Heart right ventricle (tissue), 16 donors: Measurements from ENCODE around the gene DDX47. TPM values are rescaled to one million over a fixed set of nuclear protein-coding genes. Genes with fewer than 3 reads are reported as not detected.

Source experiments
- ATAC-seq, 8 donors: fragments of 200-7000 bp; cut with Tn5 transposase; one replicate each; pipeline ENCODE4 v1.9.1; 2020; ENCODE audit warnings: mild to moderate bottlenecking in 8 of 8, moderate library complexity in 8 of 8, moderate number of reproducible peaks in 1 of 8
- DNase-seq, 2 donors: peaks; one replicate each; pipeline ENCODE4 v3.0.0-alpha.2; 2020
- H3K27ac ChIP-seq, 10 donors: fragments of 200-600 bp; sonication (generic) in 2 of 10; one replicate each; pipeline versions ENCODE4 v1.5.0 to v1.8.0; 2020 to 2022; ENCODE audit warnings: mild to moderate bottlenecking in 3 of 10
- H3K27me3 ChIP-seq, 7 donors: fragments of 200-600 bp; one replicate each; pipeline ENCODE4 v1.8.0; 2021 to 2022; ENCODE audit warnings: mild to moderate bottlenecking in 2 of 7
- H3K36me3 ChIP-seq, 9 donors: fragments of 200-600 bp; sonication (generic) in 1 of 9; one replicate each; pipeline versions ENCODE4 v1.5.0 to v1.8.0; 2020 to 2022; ENCODE audit warnings: mild to moderate bottlenecking in 2 of 9
- H3K4me1 ChIP-seq, 9 donors: fragments of 200-600 bp; sonication (generic) in 1 of 9; one replicate each; pipeline versions ENCODE4 v1.5.0 to v1.8.0; 2020 to 2022; ENCODE audit warnings: mild to moderate bottlenecking in 4 of 9
- H3K4me3 ChIP-seq, 10 donors: fragments of 200-600 bp; sonication (generic) in 2 of 10; one replicate each; pipeline versions ENCODE4 v1.5.0 to v1.8.0; 2020 to 2022; ENCODE audit warnings: mild to moderate bottlenecking in 7 of 10, moderate library complexity in 2 of 10
- H3K9me3 ChIP-seq, 11 donors: fragments of 200-600 bp in 10 of 11; sonication (generic) in 2 of 11; one replicate each; pipeline versions ENCODE4 v1.5.0 to v1.8.0; 2013 to 2022; ENCODE audit warnings: mild to moderate bottlenecking in 2 of 11, control low read depth in 1 of 11, moderate library complexity in 1 of 11
- WGBS, 2 donors: extraction: QIAGEN DNeasy Blood & Tissue Kit; methylation state at CpG; one replicate each; pipeline ENCODE4 v1.1.7; 2013; ENCODE audit warnings: inconsistent platforms in 1 of 2; 5-methylcytosine and 5-hydroxymethylcytosine counted together
- intact Hi-C, 10 donors: fragments of 100-400 bp; cut with DNase I; formaldehyde crosslinking; loops; one replicate each; pipeline versions ENCODE4 v1.11.1 to v1.14.2; 2022
- polyA plus RNA-seq, 2 donors: library from polyadenylated mRNA; stranded (reverse); fragments of 200-250 nt; gene quantifications; one replicate each; pipeline ENCODE4 v1.2.3, GENCODE V29; 2013
- total RNA-seq, 10 donors: library from RNA; stranded (reverse); fragmentation: NEBNext Ultra II Directional in 3 of 10; extraction: Animal tissue kit (Norgen Biotek cat#: 25700) in 3 of 10; gene quantifications; one replicate each; pipeline versions ENCODE4 v1.2.1 to v1.2.4, GENCODE V29; 2021 to 2023
- TF ChIP-seq, protein P1 (sequence below), 9 donors: fragments of 200-600 bp; sonication (generic) in 2 of 9; IDR thresholded peaks; one replicate each; pipeline versions ENCODE4 v1.5.0 to v1.8.0; 2021 to 2022; ENCODE audit warnings: antibody characterized with exemption in 9 of 9, mild to moderate bottlenecking in 5 of 9, moderate library complexity in 1 of 9
- donor health status: Arrhythmogenic right ventricular cardiomyopathy.
- donor health status: ischemic (EF 13 %, LVEDD 7.1; RV severe dilation, severe dysfunction).
- donor health status: healthy with polysubstance abuse.
- donor health status: DM: no; HTN: yes; CAD: no.
- donor health status: DM: no; HTN: no; CAD: no.
- donor health status: ischemic (EF 25% LVEDD 6.9; RV normal size, moderate dysfunction).
- donor health status: ischemic (EF 25% LVEDD 5.7; RV mildly dilated, moderate dysfunction).
- donor health status: healthy.
- donor health status: DM: yes; HTN: yes; CAD: no.
- donor health status: Ischemic cardiomyopathy.
- donor health status: ischemic (EF 35%, LVEDD 5.7; RV mildly dilated, moderate dysfunction).
- donor health status: nonischemic (EF 11% LVEDD 7.7; RV severe dilation, severe dysfunction).
- donor health status: DM: yes; HTN: yes; CAD: no.
- donor health status: PGD.
- donor health status: ischemic (EF 29% LVEDD 5.4; RV normal size, mild dysfunction).
- donor health status: nonischemic (EF 23%, LVEDD 6.1; RV moderate dilation, normal function).

The DDX47 gene
- total and polyA plus RNA-seq, 12 donors = 16.8 to 32.3 (median 29.7) TPM

DNA sequence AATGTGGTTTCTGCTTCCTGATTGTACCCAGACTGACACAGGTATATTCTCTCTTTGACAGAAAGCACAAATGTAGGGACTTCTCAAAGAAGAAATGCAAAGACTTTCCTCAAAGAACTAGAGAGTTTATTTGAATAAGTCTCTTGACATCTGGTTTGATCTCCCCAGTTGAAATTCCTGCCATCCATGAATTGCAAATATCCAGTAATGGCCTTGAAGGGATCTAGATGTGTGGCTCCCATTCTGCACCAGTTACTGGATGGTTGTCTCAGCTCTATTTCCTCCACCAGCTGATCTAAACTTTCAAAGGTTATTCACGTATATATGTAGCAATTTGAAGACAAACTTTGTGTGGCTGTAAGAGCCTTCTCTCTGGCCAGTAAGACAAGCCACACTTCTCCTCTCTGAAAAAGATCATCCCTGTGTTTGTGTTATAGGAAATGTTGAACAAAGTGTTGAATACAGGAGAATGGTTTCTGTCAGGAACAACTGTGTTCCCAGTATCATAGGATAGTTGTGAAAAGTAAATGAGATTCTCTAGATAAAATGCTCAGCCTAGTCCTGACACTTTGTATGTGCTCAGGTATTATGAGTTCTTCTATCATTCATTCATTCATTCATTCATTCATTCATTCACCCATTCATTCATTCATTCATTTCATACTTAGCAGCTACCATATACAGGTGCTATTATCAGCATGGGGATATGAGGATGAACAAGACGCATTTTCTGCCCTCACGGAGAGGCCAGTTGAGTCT is 55.5 kb downstream of the DDX47 start:
- DNase-seq (no peak), ATAC-seq (no peak)
- H3K4me3 ChIP-seq = no peak overlapping the region
- H3K36me3 ChIP-seq = no peaks in the 10 kb centered on the region
- TF ChIP-seq, protein P1, sequence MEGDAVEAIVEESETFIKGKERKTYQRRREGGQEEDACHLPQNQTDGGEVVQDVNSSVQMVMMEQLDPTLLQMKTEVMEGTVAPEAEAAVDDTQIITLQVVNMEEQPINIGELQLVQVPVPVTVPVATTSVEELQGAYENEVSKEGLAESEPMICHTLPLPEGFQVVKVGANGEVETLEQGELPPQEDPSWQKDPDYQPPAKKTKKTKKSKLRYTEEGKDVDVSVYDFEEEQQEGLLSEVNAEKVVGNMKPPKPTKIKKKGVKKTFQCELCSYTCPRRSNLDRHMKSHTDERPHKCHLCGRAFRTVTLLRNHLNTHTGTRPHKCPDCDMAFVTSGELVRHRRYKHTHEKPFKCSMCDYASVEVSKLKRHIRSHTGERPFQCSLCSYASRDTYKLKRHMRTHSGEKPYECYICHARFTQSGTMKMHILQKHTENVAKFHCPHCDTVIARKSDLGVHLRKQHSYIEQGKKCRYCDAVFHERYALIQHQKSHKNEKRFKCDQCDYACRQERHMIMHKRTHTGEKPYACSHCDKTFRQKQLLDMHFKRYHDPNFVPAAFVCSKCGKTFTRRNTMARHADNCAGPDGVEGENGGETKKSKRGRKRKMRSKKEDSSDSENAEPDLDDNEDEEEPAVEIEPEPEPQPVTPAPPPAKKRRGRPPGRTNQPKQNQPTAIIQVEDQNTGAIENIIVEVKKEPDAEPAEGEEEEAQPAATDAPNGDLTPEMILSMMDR (IDR thresholded peaks at IDR 0.05) = no peak
- 91 to 97% methylated on average over 3 of the region's 3 CpGs for WGBS, 2 donors
- intact Hi-C loops = no loop called here
- no peaks in the 10 kb centered on the region for H3K9me3 ChIP-seq
- H3K27ac ChIP-seq = no peak overlapping the region
- no peaks in the 10 kb centered on the region for H3K27me3 ChIP-seq
- H3K4me1 ChIP-seq = peaks cover 0 to 7% (median 0%) of the 10 kb centered on the region in 9 donors

DNA sequence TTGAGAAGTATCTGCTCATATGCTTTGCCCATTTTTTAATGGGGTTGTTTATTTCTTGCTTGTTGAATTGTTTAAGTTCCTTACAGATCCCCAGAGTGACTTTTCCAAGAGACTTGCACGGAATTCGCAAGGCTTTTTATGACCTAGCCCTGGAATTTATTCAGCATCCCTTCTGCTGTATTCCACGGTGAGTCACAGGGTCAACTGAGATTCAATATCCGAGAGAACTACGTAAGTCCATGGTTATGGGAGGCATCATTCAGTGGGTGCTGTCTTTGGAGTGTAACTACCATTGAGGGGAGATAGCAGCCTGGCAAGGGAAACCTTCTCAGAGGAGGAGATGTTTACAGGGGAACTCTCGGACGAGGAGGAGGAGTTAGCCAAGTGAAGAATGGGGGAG is 57.3 kb downstream of the DDX47 start:
- DNase-seq (no peak), ATAC-seq (no peak)
- intact Hi-C loops = no loop called here
- WGBS, 2 donors = 93 to 94% methylated on average over 7 of the region's 7 CpGs
- H3K4me1 ChIP-seq = peaks cover 0 to 15% (median 0%) of the 10 kb centered on the region in 9 donors
- no peaks in the 10 kb centered on the region for H3K9me3 ChIP-seq
- H3K27me3 ChIP-seq = no peaks in the 10 kb centered on the region
- no peak overlapping the region for H3K4me3 ChIP-seq
- TF ChIP-seq, protein P1 (IDR thresholded peaks at IDR 0.05) = no peak
- no peaks in the 10 kb centered on the region for H3K36me3 ChIP-seq
- no peak overlapping the region for H3K27ac ChIP-seq

GRCh38 chr12:12871587-12872138 is 58.5 kb downstream of the DDX47 start:
- TF ChIP-seq, protein P1 (IDR thresholded peaks at IDR 0.05) = no peak
- ATAC-seq (no peak), DNase-seq (no peak)
- Histone ChIP-seq H3K27me3 (no peaks in the 10 kb centered on the region), H3K36me3 (no peaks in the 10 kb centered on the region), H3K4me3 (no peak overlapping the region), H3K27ac (no peak overlapping the region), H3K4me1 (peaks cover 0 to 15% (median 0%) of the 10 kb centered on the region in 9 donors), H3K9me3 (no peaks in the 10 kb centered on the region)
- intact Hi-C loops = no loop called here
- 91 to 96% methylated on average over 6 of the region's 6 CpGs for WGBS, 2 donors

DNA sequence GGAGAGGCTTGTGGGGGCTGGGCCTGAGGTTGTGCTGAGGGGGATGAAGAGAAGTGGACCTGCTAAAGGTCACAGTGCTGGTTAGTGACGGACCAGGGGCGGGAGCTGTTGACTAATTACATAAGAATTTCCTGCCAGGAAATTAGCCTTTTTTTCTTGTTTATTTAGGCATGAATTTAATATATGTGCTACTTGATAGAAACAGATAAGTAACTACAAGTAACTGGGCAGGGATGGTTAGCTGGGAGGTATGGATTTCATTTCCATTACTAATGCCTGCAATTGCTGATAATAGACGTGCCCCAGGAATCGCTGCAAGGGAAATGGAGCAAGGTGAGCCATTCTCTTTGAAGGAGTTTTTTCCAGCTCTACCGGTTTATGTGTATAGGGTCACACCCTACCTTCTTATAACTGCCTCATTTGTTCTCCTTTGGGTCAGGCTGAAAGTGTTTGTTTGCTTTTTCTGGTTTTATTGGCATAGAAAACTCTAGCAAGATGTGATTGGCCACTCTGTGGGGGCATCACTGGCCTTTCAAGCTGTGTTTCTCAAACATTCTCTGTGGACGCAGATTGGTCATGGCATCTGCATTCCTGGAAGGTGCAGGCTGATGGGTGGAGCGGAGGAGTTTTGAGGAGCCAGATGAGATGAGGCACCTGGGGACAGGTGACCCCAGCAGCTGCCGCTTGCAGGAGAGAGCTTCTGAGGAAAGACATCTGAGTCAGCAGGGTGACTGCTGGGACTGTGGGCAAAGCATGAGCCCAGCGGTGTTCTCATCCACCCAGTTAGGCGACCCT is 59.2 kb downstream of the DDX47 start:
- WGBS, 2 donors = 75 to 77% methylated on average over 10 of the region's 10 CpGs
- ATAC-seq = no peak

More for the DNA sequence above, 59.2 kb downstream of the DDX47 start:
- no peaks in the 10 kb centered on the region for H3K9me3 ChIP-seq
- TF ChIP-seq, protein P1 (IDR thresholded peaks at IDR 0.05) = no peak
- peaks cover 0 to 15% (median 0%) of the 10 kb centered on the region in 9 donors for H3K4me1 ChIP-seq
- H3K36me3 ChIP-seq = no peaks in the 10 kb centered on the region
- no peak for DNase-seq
- H3K27me3 ChIP-seq = no peaks in the 10 kb centered on the region
- H3K27ac ChIP-seq = no peak overlapping the region
- H3K4me3 ChIP-seq = no peak overlapping the region
- intact Hi-C loops = no loop called here
